Measurements from ENCODE around the gene CHRM4.

DNA sequence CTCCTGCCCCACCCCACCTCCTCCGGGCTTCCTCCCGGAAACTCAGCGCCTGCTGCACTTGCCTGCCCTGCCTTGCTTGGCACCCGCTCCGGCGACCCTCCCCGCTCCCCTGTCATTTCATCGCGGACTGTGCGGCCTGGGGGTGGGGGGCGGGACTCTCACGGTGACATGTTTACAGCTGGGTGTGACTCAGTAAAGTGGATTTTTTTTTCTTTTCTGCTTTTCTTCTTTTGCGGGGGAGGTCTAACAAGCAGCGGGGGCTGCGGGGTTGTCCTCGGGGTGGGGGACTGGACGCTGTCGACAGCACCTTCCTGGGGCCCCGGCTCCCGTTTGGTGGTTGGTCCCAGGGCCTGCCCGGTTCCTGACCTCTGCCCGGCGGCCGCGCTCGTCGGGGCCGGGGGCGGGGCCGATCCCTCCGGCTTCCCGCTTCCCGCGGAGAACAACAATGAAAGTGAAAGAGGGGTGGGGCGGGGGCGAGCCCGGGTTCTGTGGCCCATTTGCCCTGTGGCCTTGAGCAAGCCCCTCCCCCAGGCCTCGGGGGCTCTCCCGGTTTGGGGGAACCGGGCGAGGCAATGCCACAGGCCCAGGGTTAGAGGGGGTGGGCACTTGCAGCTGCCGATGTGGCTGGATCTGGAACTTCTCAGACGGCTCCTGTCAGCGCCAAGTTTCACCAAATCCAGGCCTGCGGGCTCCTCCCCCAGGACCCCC, 11.1 kb downstream of the CHRM4 start:
- TF ChIP-seq, protein P1, sequence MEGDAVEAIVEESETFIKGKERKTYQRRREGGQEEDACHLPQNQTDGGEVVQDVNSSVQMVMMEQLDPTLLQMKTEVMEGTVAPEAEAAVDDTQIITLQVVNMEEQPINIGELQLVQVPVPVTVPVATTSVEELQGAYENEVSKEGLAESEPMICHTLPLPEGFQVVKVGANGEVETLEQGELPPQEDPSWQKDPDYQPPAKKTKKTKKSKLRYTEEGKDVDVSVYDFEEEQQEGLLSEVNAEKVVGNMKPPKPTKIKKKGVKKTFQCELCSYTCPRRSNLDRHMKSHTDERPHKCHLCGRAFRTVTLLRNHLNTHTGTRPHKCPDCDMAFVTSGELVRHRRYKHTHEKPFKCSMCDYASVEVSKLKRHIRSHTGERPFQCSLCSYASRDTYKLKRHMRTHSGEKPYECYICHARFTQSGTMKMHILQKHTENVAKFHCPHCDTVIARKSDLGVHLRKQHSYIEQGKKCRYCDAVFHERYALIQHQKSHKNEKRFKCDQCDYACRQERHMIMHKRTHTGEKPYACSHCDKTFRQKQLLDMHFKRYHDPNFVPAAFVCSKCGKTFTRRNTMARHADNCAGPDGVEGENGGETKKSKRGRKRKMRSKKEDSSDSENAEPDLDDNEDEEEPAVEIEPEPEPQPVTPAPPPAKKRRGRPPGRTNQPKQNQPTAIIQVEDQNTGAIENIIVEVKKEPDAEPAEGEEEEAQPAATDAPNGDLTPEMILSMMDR (IDR thresholded peaks at IDR 0.05; ENCODE audit: insufficient read depth, low read length) = no peak
- TF ChIP-seq, protein P2, sequence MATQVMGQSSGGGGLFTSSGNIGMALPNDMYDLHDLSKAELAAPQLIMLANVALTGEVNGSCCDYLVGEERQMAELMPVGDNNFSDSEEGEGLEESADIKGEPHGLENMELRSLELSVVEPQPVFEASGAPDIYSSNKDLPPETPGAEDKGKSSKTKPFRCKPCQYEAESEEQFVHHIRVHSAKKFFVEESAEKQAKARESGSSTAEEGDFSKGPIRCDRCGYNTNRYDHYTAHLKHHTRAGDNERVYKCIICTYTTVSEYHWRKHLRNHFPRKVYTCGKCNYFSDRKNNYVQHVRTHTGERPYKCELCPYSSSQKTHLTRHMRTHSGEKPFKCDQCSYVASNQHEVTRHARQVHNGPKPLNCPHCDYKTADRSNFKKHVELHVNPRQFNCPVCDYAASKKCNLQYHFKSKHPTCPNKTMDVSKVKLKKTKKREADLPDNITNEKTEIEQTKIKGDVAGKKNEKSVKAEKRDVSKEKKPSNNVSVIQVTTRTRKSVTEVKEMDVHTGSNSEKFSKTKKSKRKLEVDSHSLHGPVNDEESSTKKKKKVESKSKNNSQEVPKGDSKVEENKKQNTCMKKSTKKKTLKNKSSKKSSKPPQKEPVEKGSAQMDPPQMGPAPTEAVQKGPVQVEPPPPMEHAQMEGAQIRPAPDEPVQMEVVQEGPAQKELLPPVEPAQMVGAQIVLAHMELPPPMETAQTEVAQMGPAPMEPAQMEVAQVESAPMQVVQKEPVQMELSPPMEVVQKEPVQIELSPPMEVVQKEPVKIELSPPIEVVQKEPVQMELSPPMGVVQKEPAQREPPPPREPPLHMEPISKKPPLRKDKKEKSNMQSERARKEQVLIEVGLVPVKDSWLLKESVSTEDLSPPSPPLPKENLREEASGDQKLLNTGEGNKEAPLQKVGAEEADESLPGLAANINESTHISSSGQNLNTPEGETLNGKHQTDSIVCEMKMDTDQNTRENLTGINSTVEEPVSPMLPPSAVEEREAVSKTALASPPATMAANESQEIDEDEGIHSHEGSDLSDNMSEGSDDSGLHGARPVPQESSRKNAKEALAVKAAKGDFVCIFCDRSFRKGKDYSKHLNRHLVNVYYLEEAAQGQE (IDR thresholded peaks at IDR 0.05; ENCODE audit: insufficient replicate concordance, low read depth) = no peak
- TF ChIP-seq GABPA (IDR thresholded peaks at IDR 0.05; ENCODE audit: low read depth) = no peak
